ENCODE data around the gene RNF157. TPM values are rescaled to one million over a fixed set of nuclear protein-coding genes. Genes with fewer than 3 reads are reported as not detected.

RNF157 gene
- total RNA-seq, 1 experiment from 2014 or later: 11.2 TPM

DNA sequence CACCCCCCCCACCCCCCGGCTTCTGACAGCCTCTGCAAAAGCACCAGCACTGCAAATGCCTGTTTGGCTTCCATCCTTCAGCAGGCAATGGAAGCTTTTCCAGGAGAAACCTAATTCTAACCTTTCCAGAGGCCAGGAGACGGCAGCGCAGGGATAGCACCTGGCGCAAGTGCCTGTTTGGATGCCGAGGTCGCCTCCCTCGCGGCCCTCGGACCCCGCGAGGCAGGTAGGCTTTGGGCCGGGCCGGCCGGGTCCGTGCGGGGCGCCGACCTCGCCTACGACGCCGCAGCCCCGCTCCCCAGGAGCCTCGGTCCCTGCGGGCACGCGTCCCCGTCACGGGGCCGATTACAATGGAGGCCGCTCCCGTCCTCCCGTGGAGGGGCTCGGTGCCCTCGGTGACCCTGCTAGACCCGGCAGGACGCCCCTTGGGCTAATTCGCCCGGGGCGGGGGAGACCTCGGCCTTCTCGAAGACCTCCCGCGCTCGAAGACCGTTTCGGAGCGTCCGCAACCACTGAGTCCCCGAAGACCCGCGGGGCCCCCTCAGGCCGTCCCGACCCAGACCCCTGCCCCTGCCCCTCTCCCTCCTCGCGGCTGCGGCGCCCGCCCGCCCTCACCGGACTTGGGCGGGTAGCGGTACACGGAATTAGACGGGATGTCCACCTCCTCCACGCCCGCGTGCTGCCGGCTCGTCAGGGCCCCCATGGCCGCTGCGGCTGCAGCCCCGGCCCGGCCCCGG lies 587 bp downstream of the RNF157 start:
- DNase-seq (ENCODE audit: low spot score): peak; percentile 33
- Mint-ChIP-seq H3K9me3 (no peaks in the 10 kb centered on the region), H3K4me3 (peak overlapping the region; percentile 57), H3K27ac (no peak overlapping the region), H3K36me3 (no peaks in the 10 kb centered on the region), H3K4me1 (peaks cover 10% of the 10 kb centered on the region), H3K27me3 (ENCODE audit: low read depth) (peaks cover 62% of the 10 kb centered on the region)
- CTCF ChIA-PET: interaction anchor here (1.0 to 1.9 kb wide), 5 partner anchors 24 to 283 kb away, joined by 3 to 12 read pairs (median 5); no protein-coding TSS in a partner anchor
- POLR2A ChIA-PET: interaction anchor here (0.6 kb wide), 1 partner anchor 71 kb away, joined by 3 read pairs; no protein-coding TSS in a partner anchor
- ATAC-seq: peak; percentile 28
- TF ChIP-seq, protein P1, sequence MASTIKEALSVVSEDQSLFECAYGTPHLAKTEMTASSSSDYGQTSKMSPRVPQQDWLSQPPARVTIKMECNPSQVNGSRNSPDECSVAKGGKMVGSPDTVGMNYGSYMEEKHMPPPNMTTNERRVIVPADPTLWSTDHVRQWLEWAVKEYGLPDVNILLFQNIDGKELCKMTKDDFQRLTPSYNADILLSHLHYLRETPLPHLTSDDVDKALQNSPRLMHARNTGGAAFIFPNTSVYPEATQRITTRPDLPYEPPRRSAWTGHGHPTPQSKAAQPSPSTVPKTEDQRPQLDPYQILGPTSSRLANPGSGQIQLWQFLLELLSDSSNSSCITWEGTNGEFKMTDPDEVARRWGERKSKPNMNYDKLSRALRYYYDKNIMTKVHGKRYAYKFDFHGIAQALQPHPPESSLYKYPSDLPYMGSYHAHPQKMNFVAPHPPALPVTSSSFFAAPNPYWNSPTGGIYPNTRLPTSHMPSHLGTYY (CRISPR knock-in tag; IDR thresholded peaks at IDR 0.05): no peak
- 0 out of 2 replicates have a peak, but pooled peaks have one; percentile 20 for TF ChIP-seq FOXK1 (CRISPR knock-in tag; IDR thresholded peaks at IDR 0.05)
- 0 out of 2 replicates have a peak, but pooled peaks have one; percentile 41 for TF ChIP-seq CREM (CRISPR knock-in tag; IDR thresholded peaks at IDR 0.05)
- TF ChIP-seq, protein P2, sequence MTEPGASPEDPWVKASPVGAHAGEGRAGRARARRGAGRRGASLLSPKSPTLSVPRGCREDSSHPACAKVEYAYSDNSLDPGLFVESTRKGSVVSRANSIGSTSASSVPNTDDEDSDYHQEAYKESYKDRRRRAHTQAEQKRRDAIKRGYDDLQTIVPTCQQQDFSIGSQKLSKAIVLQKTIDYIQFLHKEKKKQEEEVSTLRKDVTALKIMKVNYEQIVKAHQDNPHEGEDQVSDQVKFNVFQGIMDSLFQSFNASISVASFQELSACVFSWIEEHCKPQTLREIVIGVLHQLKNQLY (CRISPR knock-in tag; IDR thresholded peaks at IDR 0.05): 0 out of 2 replicates have a peak, but pooled peaks have one; percentile 34
- no peak for TF ChIP-seq MXD4 (CRISPR knock-in tag; IDR thresholded peaks at IDR 0.05; ENCODE audit: borderline replicate concordance)
- TF ChIP-seq, protein P3, sequence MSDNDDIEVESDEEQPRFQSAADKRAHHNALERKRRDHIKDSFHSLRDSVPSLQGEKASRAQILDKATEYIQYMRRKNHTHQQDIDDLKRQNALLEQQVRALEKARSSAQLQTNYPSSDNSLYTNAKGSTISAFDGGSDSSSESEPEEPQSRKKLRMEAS (CRISPR knock-in tag; IDR thresholded peaks at IDR 0.05): peak; percentile 67; the same call in 1 of the 2 replicates
- peak; percentile 52; the same call in 1 of the 2 replicates for TF ChIP-seq ZNF232 (CRISPR knock-in tag; IDR thresholded peaks at IDR 0.05)
- TF ChIP-seq ZNF121 (CRISPR knock-in tag; IDR thresholded peaks at IDR 0.05): no peak
- TF ChIP-seq GTF2I (CRISPR knock-in tag; conservative IDR thresholded peaks at IDR 0.05): no peak
- TF ChIP-seq ESRRA (CRISPR knock-in tag; IDR thresholded peaks at IDR 0.05; ENCODE audit: borderline replicate concordance): peak; percentile 59; the same call in 1 of the 2 replicates
- no peak for TF ChIP-seq CBFB (CRISPR knock-in tag; IDR thresholded peaks at IDR 0.05; ENCODE audit: low read depth)
- TF ChIP-seq SP1 (CRISPR knock-in tag; conservative IDR thresholded peaks at IDR 0.05): 0 out of 2 replicates have a peak, but pooled peaks have one; percentile 28
- peak; percentile 70 for TF ChIP-seq FOXP1 (CRISPR knock-in tag; IDR thresholded peaks at IDR 0.05; ENCODE audit: borderline replicate concordance)
- TF ChIP-seq RELA (CRISPR knock-in tag; IDR thresholded peaks at IDR 0.05; ENCODE audit: borderline replicate concordance): no peak
- TF ChIP-seq, protein P4, sequence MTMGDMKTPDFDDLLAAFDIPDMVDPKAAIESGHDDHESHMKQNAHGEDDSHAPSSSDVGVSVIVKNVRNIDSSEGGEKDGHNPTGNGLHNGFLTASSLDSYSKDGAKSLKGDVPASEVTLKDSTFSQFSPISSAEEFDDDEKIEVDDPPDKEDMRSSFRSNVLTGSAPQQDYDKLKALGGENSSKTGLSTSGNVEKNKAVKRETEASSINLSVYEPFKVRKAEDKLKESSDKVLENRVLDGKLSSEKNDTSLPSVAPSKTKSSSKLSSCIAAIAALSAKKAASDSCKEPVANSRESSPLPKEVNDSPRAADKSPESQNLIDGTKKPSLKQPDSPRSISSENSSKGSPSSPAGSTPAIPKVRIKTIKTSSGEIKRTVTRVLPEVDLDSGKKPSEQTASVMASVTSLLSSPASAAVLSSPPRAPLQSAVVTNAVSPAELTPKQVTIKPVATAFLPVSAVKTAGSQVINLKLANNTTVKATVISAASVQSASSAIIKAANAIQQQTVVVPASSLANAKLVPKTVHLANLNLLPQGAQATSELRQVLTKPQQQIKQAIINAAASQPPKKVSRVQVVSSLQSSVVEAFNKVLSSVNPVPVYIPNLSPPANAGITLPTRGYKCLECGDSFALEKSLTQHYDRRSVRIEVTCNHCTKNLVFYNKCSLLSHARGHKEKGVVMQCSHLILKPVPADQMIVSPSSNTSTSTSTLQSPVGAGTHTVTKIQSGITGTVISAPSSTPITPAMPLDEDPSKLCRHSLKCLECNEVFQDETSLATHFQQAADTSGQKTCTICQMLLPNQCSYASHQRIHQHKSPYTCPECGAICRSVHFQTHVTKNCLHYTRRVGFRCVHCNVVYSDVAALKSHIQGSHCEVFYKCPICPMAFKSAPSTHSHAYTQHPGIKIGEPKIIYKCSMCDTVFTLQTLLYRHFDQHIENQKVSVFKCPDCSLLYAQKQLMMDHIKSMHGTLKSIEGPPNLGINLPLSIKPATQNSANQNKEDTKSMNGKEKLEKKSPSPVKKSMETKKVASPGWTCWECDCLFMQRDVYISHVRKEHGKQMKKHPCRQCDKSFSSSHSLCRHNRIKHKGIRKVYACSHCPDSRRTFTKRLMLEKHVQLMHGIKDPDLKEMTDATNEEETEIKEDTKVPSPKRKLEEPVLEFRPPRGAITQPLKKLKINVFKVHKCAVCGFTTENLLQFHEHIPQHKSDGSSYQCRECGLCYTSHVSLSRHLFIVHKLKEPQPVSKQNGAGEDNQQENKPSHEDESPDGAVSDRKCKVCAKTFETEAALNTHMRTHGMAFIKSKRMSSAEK (CRISPR knock-in tag; IDR thresholded peaks at IDR 0.05; ENCODE audit: borderline replicate concordance): no peak
- no peak for TF ChIP-seq ZNF317 (CRISPR knock-in tag; IDR thresholded peaks at IDR 0.05; ENCODE audit: borderline replicate concordance, low read depth)
- TF ChIP-seq TCF7 (CRISPR knock-in tag; IDR thresholded peaks at IDR 0.05; ENCODE audit: low read depth): no peak
- TF ChIP-seq, protein P5, sequence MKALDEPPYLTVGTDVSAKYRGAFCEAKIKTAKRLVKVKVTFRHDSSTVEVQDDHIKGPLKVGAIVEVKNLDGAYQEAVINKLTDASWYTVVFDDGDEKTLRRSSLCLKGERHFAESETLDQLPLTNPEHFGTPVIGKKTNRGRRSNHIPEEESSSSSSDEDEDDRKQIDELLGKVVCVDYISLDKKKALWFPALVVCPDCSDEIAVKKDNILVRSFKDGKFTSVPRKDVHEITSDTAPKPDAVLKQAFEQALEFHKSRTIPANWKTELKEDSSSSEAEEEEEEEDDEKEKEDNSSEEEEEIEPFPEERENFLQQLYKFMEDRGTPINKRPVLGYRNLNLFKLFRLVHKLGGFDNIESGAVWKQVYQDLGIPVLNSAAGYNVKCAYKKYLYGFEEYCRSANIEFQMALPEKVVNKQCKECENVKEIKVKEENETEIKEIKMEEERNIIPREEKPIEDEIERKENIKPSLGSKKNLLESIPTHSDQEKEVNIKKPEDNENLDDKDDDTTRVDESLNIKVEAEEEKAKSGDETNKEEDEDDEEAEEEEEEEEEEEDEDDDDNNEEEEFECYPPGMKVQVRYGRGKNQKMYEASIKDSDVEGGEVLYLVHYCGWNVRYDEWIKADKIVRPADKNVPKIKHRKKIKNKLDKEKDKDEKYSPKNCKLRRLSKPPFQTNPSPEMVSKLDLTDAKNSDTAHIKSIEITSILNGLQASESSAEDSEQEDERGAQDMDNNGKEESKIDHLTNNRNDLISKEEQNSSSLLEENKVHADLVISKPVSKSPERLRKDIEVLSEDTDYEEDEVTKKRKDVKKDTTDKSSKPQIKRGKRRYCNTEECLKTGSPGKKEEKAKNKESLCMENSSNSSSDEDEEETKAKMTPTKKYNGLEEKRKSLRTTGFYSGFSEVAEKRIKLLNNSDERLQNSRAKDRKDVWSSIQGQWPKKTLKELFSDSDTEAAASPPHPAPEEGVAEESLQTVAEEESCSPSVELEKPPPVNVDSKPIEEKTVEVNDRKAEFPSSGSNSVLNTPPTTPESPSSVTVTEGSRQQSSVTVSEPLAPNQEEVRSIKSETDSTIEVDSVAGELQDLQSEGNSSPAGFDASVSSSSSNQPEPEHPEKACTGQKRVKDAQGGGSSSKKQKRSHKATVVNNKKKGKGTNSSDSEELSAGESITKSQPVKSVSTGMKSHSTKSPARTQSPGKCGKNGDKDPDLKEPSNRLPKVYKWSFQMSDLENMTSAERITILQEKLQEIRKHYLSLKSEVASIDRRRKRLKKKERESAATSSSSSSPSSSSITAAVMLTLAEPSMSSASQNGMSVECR (CRISPR knock-in tag; IDR thresholded peaks at IDR 0.05; ENCODE audit: borderline replicate concordance): 0 out of 2 replicates have a peak, but pooled peaks have one; percentile 55
- TF ChIP-seq, protein P6, sequence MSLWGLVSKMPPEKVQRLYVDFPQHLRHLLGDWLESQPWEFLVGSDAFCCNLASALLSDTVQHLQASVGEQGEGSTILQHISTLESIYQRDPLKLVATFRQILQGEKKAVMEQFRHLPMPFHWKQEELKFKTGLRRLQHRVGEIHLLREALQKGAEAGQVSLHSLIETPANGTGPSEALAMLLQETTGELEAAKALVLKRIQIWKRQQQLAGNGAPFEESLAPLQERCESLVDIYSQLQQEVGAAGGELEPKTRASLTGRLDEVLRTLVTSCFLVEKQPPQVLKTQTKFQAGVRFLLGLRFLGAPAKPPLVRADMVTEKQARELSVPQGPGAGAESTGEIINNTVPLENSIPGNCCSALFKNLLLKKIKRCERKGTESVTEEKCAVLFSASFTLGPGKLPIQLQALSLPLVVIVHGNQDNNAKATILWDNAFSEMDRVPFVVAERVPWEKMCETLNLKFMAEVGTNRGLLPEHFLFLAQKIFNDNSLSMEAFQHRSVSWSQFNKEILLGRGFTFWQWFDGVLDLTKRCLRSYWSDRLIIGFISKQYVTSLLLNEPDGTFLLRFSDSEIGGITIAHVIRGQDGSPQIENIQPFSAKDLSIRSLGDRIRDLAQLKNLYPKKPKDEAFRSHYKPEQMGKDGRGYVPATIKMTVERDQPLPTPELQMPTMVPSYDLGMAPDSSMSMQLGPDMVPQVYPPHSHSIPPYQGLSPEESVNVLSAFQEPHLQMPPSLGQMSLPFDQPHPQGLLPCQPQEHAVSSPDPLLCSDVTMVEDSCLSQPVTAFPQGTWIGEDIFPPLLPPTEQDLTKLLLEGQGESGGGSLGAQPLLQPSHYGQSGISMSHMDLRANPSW (CRISPR knock-in tag; conservative IDR thresholded peaks at IDR 0.05; ENCODE audit: low read depth): no peak
- peak; percentile 88; the same call in 1 of the 2 replicates for TF ChIP-seq ELF4 (CRISPR knock-in tag; IDR thresholded peaks at IDR 0.05; ENCODE audit: low read depth)
- TF ChIP-seq, protein P7, sequence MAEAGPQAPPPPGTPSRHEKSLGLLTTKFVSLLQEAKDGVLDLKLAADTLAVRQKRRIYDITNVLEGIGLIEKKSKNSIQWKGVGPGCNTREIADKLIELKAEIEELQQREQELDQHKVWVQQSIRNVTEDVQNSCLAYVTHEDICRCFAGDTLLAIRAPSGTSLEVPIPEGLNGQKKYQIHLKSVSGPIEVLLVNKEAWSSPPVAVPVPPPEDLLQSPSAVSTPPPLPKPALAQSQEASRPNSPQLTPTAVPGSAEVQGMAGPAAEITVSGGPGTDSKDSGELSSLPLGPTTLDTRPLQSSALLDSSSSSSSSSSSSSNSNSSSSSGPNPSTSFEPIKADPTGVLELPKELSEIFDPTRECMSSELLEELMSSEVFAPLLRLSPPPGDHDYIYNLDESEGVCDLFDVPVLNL (CRISPR knock-in tag; IDR thresholded peaks at IDR 0.05; ENCODE audit: borderline replicate concordance, low read depth): no peak
